H1 (cell line): ENCODE measurements around the gene ENOSF1. TPM values are rescaled to one million over a fixed set of nuclear protein-coding genes. Genes with fewer than 3 reads are reported as not detected.

ENCODE experiments used
- ATF2 ChIP-seq: IDR thresholded peaks from 2 replicates; pipeline ENCODE4 v1.6.1; 2012; ENCODE audit warnings: low read length, inconsistent platforms
- ATF3 ChIP-seq: IDR thresholded peaks from 2 replicates; pipeline ENCODE4 v1.6.1; 2011; ENCODE audit warnings: low read depth, mild to moderate bottlenecking, low read length; ENCODE audit not compliant: insufficient read depth
- BCL11A ChIP-seq, 2 experiments: IDR thresholded peaks; one replicate each; pipeline ENCODE4 v1.6.1; 2011; ENCODE audit warnings: low read depth in 2 of 2, low read length in 2 of 2, mild to moderate bottlenecking in 2 of 2
- BRCA1 ChIP-seq: IDR thresholded peaks from 2 replicates; pipeline ENCODE4 v1.6.1; 2012; ENCODE audit warnings: low read depth, low read length, improper control_type of control experiment
- CHD1 ChIP-seq: IDR thresholded peaks from 2 replicates; pipeline ENCODE4 v1.6.1; 2012; ENCODE audit warnings: low read depth, low read length, improper control_type of control experiment
- CTBP2 ChIP-seq: IDR thresholded peaks from 2 replicates; pipeline ENCODE4 v1.7.0; 2011; ENCODE audit warnings: borderline replicate concordance, mild to moderate bottlenecking, moderate library complexity, mixed read lengths, low read length; ENCODE audit not compliant: insufficient read depth, insufficient read length
- E2F6 ChIP-seq: IDR thresholded peaks from 2 replicates; pipeline ENCODE4 v1.6.1; 2012; ENCODE audit warnings: inconsistent platforms
- EGR1 ChIP-seq: IDR thresholded peaks from 2 replicates; pipeline ENCODE4 v1.6.1; 2011; ENCODE audit warnings: low read depth, low read length, borderline replicate concordance
- HDAC2 ChIP-seq, 2 experiments: fragments of 300-600 bp in 1 of 2; sonication (generic) in 1 of 2; IDR thresholded peaks; 2 replicates each; pipeline ENCODE4 v1.6.1; 2011 to 2012; ENCODE audit warnings: low read depth in 2 of 2, low read length in 2 of 2, mild to moderate bottlenecking in 2 of 2, moderate library complexity in 2 of 2, borderline replicate concordance in 1 of 2, inconsistent platforms in 1 of 2
- HDAC6 ChIP-seq: IDR thresholded peaks from one replicate; pipeline ENCODE4 v1.7.1; 2012; ENCODE audit warnings: low read depth, mild to moderate bottlenecking, inconsistent platforms, low read length, moderate library complexity
- NANOG ChIP-seq: IDR thresholded peaks from 2 replicates; pipeline ENCODE4 v1.6.1; 2011; ENCODE audit warnings: low read length, low read depth, mild to moderate bottlenecking, inconsistent platforms; ENCODE audit not compliant: insufficient read depth, poor library complexity, severe bottlenecking
- POU5F1 ChIP-seq: IDR thresholded peaks from 2 replicates; pipeline ENCODE4 v1.6.1; 2011; ENCODE audit warnings: low read depth, mild to moderate bottlenecking, low read length, moderate library complexity
- RBBP5 ChIP-seq: IDR thresholded peaks from 2 replicates; pipeline ENCODE4 v1.7.1; 2012; ENCODE audit warnings: low read depth, mild to moderate bottlenecking, inconsistent platforms, low read length, moderate library complexity, borderline replicate concordance
- RFX5 ChIP-seq: IDR thresholded peaks from 2 replicates; pipeline ENCODE4 v1.6.1; 2011; ENCODE audit warnings: low read depth, low read length, improper control_type of control experiment, borderline replicate concordance
- SP1 ChIP-seq: IDR thresholded peaks from 2 replicates; pipeline ENCODE4 v1.6.1; 2011; ENCODE audit warnings: low read depth, low read length
- SP2 ChIP-seq: IDR thresholded peaks from 2 replicates; pipeline ENCODE4 v1.6.1; 2012; ENCODE audit warnings: mild to moderate bottlenecking, low read length, inconsistent platforms
- SRF ChIP-seq: IDR thresholded peaks from 2 replicates; pipeline ENCODE4 v1.6.1; 2011; ENCODE audit warnings: mild to moderate bottlenecking, low read depth, low read length, moderate library complexity
- TAF1 ChIP-seq: IDR thresholded peaks from 2 replicates; pipeline ENCODE4 v1.6.1; 2011; ENCODE audit warnings: mild to moderate bottlenecking, low read depth, low read length
- TBP ChIP-seq: IDR thresholded peaks from 2 replicates; pipeline ENCODE4 v1.6.1; 2011; ENCODE audit warnings: low read depth, low read length, improper control_type of control experiment
- TEAD4 ChIP-seq: IDR thresholded peaks from 2 replicates; pipeline ENCODE4 v1.6.1; 2012; ENCODE audit warnings: low read depth, low read length, inconsistent platforms, mixed read lengths
- YY1 ChIP-seq: IDR thresholded peaks from 2 replicates; pipeline ENCODE4 v1.6.1; 2011; ENCODE audit warnings: low read depth, mild to moderate bottlenecking, low read length
- polyA plus RNA-seq, 7 experiments: library from polyadenylated mRNA; depleted of rRNA in 3 of 7; stranded (reverse) in 5 of 7; unstranded in 2 of 7; fragments of >200 nt in 5 of 7; fragments of 200-250 nt in 2 of 7; gene quantifications; 1 replicate in 5 of 7; 2 replicates in 1 of 7; 4 replicates in 1 of 7; pipeline versions ENCODE4 v1.2.1 to v1.2.3, GENCODE V29; 2011 to 2013; ENCODE audit warnings: missing spikeins in 2 of 7, mixed read lengths in 2 of 7
- total RNA-seq: library from RNA; stranded (reverse); fragmentation: NEBNext Ultra II Directional; extraction: Animal tissue kit (Norgen Biotek cat#: 25700); gene quantifications from 2 replicates; pipeline ENCODE4 v1.2.1, GENCODE V29; 2021

The ENOSF1 gene
- total and polyA plus RNA-seq, 2 of the 8 experiments (the other 6 are each of a cell fraction or from before 2014, with no cell fraction given), result 15.4 to 26.4 TPM

- TF ChIP-seq HDAC2 (IDR thresholded peaks at IDR 0.05; ENCODE audit: borderline replicate concordance in 1 of 2, low read depth in 2 of 2, low read length in 2 of 2) (0 out of 4 replicates have a peak, but pooled peaks of 1 of the 2 experiments have one; percentile 32), SP2 (no peak), TBP (peak; percentile 62), SRF (no peak), RFX5 (no peak), ATF3 (no peak), CTBP2 (no peak), EGR1 (no peak), TEAD4 (no peak), YY1 (no peak), SP1 (no peak), CHD1 (no peak), RBBP5 (0 out of 2 replicates have a peak, but pooled peaks have one; percentile 7), ATF2 (no peak), TAF1 (peak; percentile 74), BCL11A (IDR thresholded peaks at IDR 0.05; ENCODE audit: low read depth in 2 of 2, low read length in 2 of 2) (no peak), E2F6 (peak; percentile 65; the same call in 1 of the 2 replicates), BRCA1 (no peak), HDAC6 (no peak), NANOG (no peak), POU5F1 (no peak)
Observed at GRCh38 chr18:658001-658946, 54.2 kb downstream of the ENOSF1 start (continued).
